ENCODE data around the gene EXOG.

DNA sequence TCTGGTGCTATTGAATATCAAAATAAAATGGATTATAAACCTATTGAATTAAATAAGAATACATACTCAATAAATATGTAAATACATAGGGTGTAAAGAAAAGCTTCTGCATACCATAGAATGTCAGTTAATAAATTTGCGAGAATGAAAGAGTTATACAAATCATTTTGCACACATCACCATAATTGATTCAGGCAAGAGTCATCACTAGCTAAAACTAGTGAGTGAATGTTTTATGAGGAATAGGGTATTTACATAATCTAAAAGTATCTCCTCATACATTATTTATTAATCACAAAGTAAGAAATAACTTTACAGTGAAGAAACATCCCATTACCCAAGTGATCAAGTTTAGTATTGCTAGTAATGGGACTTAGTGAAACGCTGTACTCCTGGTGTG is 13.6 kb downstream of the EXOG start:
- TF ChIP-seq, protein P1, sequence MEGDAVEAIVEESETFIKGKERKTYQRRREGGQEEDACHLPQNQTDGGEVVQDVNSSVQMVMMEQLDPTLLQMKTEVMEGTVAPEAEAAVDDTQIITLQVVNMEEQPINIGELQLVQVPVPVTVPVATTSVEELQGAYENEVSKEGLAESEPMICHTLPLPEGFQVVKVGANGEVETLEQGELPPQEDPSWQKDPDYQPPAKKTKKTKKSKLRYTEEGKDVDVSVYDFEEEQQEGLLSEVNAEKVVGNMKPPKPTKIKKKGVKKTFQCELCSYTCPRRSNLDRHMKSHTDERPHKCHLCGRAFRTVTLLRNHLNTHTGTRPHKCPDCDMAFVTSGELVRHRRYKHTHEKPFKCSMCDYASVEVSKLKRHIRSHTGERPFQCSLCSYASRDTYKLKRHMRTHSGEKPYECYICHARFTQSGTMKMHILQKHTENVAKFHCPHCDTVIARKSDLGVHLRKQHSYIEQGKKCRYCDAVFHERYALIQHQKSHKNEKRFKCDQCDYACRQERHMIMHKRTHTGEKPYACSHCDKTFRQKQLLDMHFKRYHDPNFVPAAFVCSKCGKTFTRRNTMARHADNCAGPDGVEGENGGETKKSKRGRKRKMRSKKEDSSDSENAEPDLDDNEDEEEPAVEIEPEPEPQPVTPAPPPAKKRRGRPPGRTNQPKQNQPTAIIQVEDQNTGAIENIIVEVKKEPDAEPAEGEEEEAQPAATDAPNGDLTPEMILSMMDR (IDR thresholded peaks at IDR 0.05; ENCODE audit: low read length): no peak
- no peak for TF ChIP-seq EZH2 (IDR thresholded peaks at IDR 0.05; ENCODE audit: borderline replicate concordance, low read length)

All from OCI-LY1 (cell line).